Fibroblast of skin of right quadriceps (primary cell): ENCODE measurements around the gene NACA.
"Not testable (repeated sequence)": the region's sequence is repeated elsewhere in the genome, so short reads cannot be mapped to it uniquely, and the experiment has no call there.

ENCODE experiments used
- DNase-seq: peaks from one replicate; pipeline ENCODE4 v3.0.0-alpha.2; 2013

Gene NACA

DNA sequence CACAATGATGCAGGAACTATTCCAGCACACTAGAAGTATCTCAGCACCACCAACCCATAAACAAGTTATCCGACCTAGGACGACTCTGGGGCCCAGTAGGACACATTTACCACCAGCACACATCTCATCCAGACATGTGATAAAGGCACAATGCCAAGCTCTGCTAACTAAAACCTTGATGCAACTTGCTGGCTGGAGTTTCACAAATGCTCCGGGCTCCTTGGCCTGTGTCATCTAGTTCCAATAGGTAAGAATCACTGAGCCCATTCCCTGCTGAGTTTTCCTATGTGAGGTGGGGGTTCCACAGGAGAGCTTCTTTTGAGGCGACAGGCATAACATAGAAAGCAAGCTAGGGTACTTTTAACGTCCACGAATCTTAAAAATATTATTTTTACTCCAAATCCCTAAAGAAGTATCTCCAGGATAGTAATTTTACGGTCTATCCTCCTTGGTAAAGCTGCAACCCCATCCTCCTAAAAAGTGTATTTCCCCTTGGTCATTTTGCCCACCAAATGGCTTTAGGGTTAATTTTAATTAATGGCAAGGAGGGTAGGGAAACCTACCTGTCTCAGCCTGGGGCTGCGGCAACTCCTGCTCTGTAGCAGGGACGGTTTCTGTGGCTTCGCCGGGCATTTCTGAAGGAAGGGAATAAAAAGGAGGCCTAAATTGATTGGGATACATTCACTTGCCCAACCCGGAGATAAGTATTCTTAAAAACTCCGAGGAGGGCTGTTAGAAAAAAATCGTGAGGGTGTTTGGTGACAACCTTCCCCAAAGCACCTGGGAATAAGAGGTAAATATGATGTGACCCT lies 1.0 kb downstream of the NACA start:
- DNase-seq = peak; percentile 70

DNA sequence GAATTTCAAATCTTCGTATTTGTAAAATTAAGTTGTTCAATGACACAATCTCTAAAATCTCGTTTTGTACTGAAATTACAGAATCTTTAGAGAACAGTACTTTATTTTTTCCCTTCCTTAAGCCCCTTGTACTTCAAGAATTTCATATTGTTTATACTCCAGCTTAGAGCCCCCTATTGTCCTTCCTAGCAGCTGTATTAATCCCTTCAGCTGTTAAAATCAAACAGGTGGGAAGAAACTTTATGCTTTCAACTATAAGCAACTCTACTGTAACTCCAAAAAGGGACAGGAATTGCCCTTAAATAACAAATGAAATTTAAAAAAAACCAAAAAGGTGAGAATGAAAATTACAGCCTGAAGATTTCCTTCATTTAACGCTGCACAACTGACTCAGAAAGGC lies 1.7 kb downstream of the NACA start:
- DNase-seq = no peak

DNA sequence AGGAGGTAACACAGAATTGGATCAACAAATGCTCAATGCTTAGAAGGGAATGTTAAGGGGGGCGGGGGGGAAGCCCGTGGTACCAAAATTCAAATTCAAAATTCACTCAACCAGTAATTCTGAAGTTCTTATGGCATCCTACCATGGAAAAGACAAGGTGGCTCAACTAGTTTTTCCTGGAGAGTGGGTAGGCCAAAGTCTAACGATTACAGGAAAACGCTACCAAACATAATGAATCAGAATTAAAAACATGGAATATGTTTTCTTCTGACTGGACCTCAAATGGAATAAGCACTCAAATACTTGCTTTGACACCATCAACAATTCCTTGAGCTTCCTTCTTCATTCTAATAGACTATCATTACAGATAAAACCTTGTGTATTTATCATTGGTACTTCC lies 2.3 kb downstream of the NACA start:
- no peak for DNase-seq

- no peak for DNase-seq
These were observed 3.4 kb downstream of the NACA start for GRCh38 chr12:56721721-56722120.

- DNase-seq = no peak
These were observed 3.9 kb downstream of the NACA start for GRCh38 chr12:56721216-56721615.

DNA sequence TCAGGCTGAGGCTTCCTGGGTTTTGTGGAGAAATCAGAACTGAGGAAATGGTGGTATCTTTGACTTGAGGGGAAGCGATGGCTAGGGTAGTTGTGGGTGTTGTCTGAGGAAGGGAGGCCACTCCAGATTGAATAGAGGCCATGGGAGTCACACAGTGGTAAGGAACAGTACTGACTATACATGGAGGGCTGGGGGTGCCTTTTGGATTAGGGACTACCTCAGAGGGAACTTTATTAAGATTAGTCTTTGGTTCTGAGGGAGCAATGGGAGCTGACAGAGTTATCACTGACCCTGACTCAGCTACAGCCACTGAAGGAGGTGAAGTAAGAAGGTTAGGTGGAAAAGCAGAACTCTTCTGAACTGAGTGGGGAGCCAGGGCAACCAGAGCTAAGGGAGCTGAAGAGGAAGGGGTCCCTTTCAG lies 4.4 kb downstream of the NACA start:
- DNase-seq = no peak

DNA sequence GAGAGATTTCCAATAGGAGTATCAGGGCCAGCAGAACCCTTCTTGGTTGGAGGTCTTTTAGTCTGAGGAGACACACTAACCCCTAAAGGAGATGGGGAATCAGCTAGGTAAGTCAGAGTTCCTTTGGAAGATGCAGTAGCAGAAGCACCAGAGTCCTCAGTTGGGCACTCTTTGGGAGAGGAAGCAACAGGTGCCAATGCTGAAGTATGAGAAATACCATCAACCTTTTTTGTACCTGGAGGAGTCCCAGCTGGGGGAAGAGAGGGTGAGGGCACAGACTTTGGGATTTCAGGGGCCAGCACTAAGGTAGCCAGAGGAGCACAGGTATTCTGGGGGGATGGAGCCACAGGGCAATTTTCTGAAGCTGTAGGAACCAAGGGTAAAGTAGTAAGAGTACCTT lies 6.0 kb downstream of the NACA start:
- DNase-seq = no peak

- DNase-seq = no peak
These were observed 6.5 kb downstream of the NACA start for GRCh38 chr12:56718636-56719035.

GRCh38 chr12:56718149-56718548 lies 7.0 kb downstream of the NACA start:
- DNase-seq = no peak

- no peak for DNase-seq
These were observed 7.9 kb downstream of the NACA start for GRCh38 chr12:56716933-56717880.

- no peak for DNase-seq
These were observed 8.6 kb downstream of the NACA start for GRCh38 chr12:56716458-56716857.

GRCh38 chr12:56715798-56716197 lies 9.3 kb downstream of the NACA start:
- DNase-seq = no peak

GRCh38 chr12:56714431-56714929 lies 10.6 kb downstream of the NACA start:
- DNase-seq = no peak

- no peak for DNase-seq
These were observed 11.8 kb downstream of the NACA start for GRCh38 chr12:56713345-56713744.

- DNase-seq = no peak
These were observed 15.2 kb downstream of the NACA start for GRCh38 chr12:56709759-56710376.

DNA sequence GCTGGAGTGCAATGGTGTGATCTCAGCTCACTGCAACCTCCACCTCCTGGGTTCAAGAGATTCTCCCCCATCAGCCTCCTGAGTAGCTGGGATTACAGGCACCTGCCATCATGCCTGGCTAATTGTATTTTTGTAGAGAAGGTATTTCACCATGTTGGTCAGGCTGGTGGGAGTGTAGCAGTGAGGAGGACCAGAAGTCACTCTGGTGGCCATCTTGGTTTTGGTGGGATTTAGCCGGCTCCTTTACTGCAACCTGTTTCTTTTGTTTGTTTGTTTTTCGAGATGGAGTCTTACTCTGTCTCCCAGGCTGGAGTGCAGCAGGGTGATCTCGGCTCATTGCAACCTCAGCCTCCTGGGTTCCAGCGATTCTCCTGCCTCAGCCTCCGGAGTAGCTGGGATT lies 20.6 kb downstream of the NACA start:
- not testable (repeated sequence) for DNase-seq

GRCh38 chr12:56699020-56699661 lies 26.0 kb downstream of the NACA start:
- DNase-seq = no peak

- peak; percentile 33 for DNase-seq
These were observed 29.6 kb downstream of the NACA start for GRCh38 chr12:56695327-56696101.

GRCh38 chr12:56694161-56694560 lies 30.9 kb downstream of the NACA start:
- DNase-seq = no peak

GRCh38 chr12:56688846-56689109 lies 36.3 kb downstream of the NACA start:
- DNase-seq = no peak

DNA sequence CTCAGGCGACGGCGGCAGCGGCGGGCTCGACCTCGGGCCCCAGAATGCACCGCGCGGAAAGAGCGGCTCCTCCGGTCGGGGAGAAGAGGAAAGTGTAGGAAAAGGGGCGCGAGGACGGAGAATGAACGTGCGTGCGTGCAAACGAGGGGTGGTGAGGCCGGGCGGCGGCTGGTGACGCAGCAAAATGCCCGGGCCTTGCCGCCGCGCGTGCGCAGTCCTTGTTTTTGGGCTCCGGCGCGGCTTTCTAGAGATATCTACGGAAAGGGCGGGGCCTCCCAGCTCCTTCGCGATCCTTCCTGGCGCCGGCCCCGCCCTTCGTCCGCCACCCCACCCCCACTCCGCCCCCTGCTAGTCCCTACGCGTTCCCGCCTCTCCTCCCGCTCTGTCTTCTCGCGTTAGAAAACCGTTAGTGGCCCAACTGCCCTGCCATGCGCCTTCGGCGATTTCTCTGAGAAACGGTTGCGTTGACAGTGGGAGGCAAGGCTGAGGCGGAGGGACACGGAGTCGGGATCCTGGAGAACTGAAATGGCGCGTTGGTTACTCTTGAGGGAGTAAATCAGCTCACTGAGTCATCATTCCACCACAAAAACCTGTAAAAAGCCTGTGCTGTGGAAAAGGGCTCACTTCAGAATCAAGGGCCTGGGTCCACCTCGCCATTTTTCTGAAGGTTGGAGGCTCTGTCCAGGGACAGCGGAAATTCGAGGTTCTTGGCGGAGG lies 36.8 kb downstream of the NACA start, which contains the start of gene PTGES3:
Gene PTGES3 (minus strand): TSS at position 156 of the 717 bp plus-strand sequence. CDS start 285 bp downstream, outside the sequence.
- DNase-seq = peak; percentile 98
